ENCODE results near the gene OPN5. TPM values are rescaled to one million over a fixed set of nuclear protein-coding genes. Genes with fewer than 3 reads are reported as not detected.

OPN5 gene
- total RNA-seq, 1 experiment from 2014 or later: not detected

GRCh38 chr6:47851091-47851490, 69.3 kb downstream of the OPN5 start:
- Histone ChIP-seq H3K4me2 (no peak overlapping the region), H3F3A (ENCODE audit: insufficient read depth, low read depth) (no peaks in the 10 kb centered on the region), H3K9me3 (ENCODE audit: insufficient read depth, low read depth) (no peaks in the 10 kb centered on the region), H3K4me3 (no peak overlapping the region), H3K27ac (no peak overlapping the region), H4K20me1 (ENCODE audit: insufficient read depth) (no peaks in the 10 kb centered on the region), H2AFZ (no peak overlapping the region), H3K36me3 (ENCODE audit: low read depth) (no peaks in the 10 kb centered on the region), H3K79me2 (ENCODE audit: low read depth) (no peaks in the 10 kb centered on the region), H3K4me1 (replicated peaks; ENCODE audit: insufficient read depth) (no peaks in the 10 kb centered on the region), H3K9me2 (ENCODE audit: insufficient read depth) (no peaks in the 10 kb centered on the region), H3K27me3 (ENCODE audit: insufficient read depth, low read depth) (no peaks in the 10 kb centered on the region)
- intact Hi-C loops (cut with micrococcal nuclease; ENCODE audit: unreplicated experiment): no loop called here
- BruUV-seq (replicated peaks): no TSS peak
- POLR2A ChIA-PET (ENCODE audit: unreplicated experiment): no interaction called here
- TF ChIP-seq CTCF (conservative IDR thresholded peaks at IDR 0.05) (no peak), EZH2 (IDR thresholded peaks at IDR 0.05; ENCODE audit: low read depth) (no peak)
- no peak for DNase-seq
- CTCF ChIA-PET: no interaction called here

GRCh38 chr6:47852727-47853126, 70.9 kb downstream of the OPN5 start:
- ChIA-PET CTCF (no interaction called here), POLR2A (ENCODE audit: unreplicated experiment) (no interaction called here)
- Histone ChIP-seq H3K4me1 (replicated peaks; ENCODE audit: insufficient read depth) (no peaks in the 10 kb centered on the region), H3K9me3 (ENCODE audit: insufficient read depth, low read depth) (no peaks in the 10 kb centered on the region), H3K27me3 (ENCODE audit: insufficient read depth, low read depth) (no peaks in the 10 kb centered on the region), H3K4me3 (no peak overlapping the region), H3K36me3 (ENCODE audit: low read depth) (no peaks in the 10 kb centered on the region), H2AFZ (no peak overlapping the region), H3K9me2 (ENCODE audit: insufficient read depth) (no peaks in the 10 kb centered on the region), H3K4me2 (no peak overlapping the region), H4K20me1 (ENCODE audit: insufficient read depth) (no peaks in the 10 kb centered on the region), H3K27ac (no peak overlapping the region), H3F3A (ENCODE audit: insufficient read depth, low read depth) (no peaks in the 10 kb centered on the region), H3K79me2 (ENCODE audit: low read depth) (no peaks in the 10 kb centered on the region)
- intact Hi-C loops (cut with micrococcal nuclease; ENCODE audit: unreplicated experiment): no loop called here
- no TSS peak for BruUV-seq (replicated peaks)
- TF ChIP-seq EZH2 (IDR thresholded peaks at IDR 0.05; ENCODE audit: low read depth) (no peak), CTCF (conservative IDR thresholded peaks at IDR 0.05) (no peak)
- no peak for DNase-seq

- Histone ChIP-seq H3K9me3 (ENCODE audit: insufficient read depth, low read depth) (no peaks in the 10 kb centered on the region), H3K27ac (no peak overlapping the region), H3K36me3 (ENCODE audit: low read depth) (no peaks in the 10 kb centered on the region), H3K4me2 (no peak overlapping the region), H3K79me2 (ENCODE audit: low read depth) (no peaks in the 10 kb centered on the region), H4K20me1 (ENCODE audit: insufficient read depth) (no peaks in the 10 kb centered on the region), H3K4me3 (no peak overlapping the region), H3K4me1 (replicated peaks; ENCODE audit: insufficient read depth) (no peaks in the 10 kb centered on the region), H2AFZ (no peak overlapping the region), H3F3A (ENCODE audit: insufficient read depth, low read depth) (no peaks in the 10 kb centered on the region), H3K27me3 (ENCODE audit: insufficient read depth, low read depth) (no peaks in the 10 kb centered on the region), H3K9me2 (ENCODE audit: insufficient read depth) (no peaks in the 10 kb centered on the region)
- DNase-seq: no peak
- intact Hi-C loops (cut with micrococcal nuclease; ENCODE audit: unreplicated experiment): no loop called here
- ChIA-PET CTCF (no interaction called here), POLR2A (ENCODE audit: unreplicated experiment) (no interaction called here)
- no peak for TF ChIP-seq CTCF (conservative IDR thresholded peaks at IDR 0.05)
- no peak for TF ChIP-seq EZH2 (IDR thresholded peaks at IDR 0.05; ENCODE audit: low read depth)
- no TSS peak for BruUV-seq (replicated peaks)
Observed at GRCh38 chr6:47853766-47854165, 71.9 kb downstream of the OPN5 start.
